ENCODE data around the gene OR1F1.

Gene OR1F1

DNA sequence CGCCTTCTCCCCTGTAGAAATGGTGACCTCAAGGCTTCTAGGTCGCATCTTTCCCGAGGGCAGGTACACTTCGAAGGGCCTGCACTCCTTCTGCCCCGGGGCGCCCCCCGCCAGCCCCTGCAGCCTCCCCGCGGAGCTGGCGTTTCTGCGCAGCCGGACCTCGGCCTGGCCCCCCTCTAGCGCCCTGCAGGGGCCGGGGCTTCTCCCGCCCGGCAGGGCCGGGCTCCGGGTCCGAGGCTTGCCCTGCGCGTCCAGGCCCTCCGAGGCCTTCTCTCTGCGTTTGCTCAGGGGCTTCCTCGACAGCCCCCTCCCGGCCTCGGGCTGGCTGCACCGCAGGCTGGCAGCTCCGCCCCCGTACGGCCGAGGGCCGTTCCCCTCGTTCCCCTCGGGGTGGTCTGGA lies 66.3 kb downstream of the OR1F1 start:
- Histone ChIP-seq H3K27ac (no peak overlapping the region), H3K9ac (no peak overlapping the region), H3K9me3 (ENCODE audit: control insufficient read depth, low read length) (no peaks in the 10 kb centered on the region), H3K36me3 (ENCODE audit: control insufficient read depth, insufficient read depth, low read length) (no peaks in the 10 kb centered on the region), H3K79me2 (no peaks in the 10 kb centered on the region), H3K27me3 (ENCODE audit: control insufficient read depth, insufficient read depth, low read length) (no peaks in the 10 kb centered on the region), H2AFZ (no peak overlapping the region), H3K4me1 (no peaks in the 10 kb centered on the region), H3K4me3 (ENCODE audit: low read depth, low read length) (no peak overlapping the region), H3K4me2 (ENCODE audit: low read length) (no peak overlapping the region)
- TF ChIP-seq, protein P1, sequence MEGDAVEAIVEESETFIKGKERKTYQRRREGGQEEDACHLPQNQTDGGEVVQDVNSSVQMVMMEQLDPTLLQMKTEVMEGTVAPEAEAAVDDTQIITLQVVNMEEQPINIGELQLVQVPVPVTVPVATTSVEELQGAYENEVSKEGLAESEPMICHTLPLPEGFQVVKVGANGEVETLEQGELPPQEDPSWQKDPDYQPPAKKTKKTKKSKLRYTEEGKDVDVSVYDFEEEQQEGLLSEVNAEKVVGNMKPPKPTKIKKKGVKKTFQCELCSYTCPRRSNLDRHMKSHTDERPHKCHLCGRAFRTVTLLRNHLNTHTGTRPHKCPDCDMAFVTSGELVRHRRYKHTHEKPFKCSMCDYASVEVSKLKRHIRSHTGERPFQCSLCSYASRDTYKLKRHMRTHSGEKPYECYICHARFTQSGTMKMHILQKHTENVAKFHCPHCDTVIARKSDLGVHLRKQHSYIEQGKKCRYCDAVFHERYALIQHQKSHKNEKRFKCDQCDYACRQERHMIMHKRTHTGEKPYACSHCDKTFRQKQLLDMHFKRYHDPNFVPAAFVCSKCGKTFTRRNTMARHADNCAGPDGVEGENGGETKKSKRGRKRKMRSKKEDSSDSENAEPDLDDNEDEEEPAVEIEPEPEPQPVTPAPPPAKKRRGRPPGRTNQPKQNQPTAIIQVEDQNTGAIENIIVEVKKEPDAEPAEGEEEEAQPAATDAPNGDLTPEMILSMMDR (IDR thresholded peaks at IDR 0.05) = no peak

All from parathyroid adenoma (tissue), 2 donors.